OCI-LY7 (cell line): ENCODE results near the gene SLMAP. TPM values are rescaled to one million over a fixed set of nuclear protein-coding genes. Genes with fewer than 3 reads are reported as not detected.

ENCODE experiments used
- BruUV-seq: library from RNA; stranded (reverse); fragments of 400-500 nt; replicated peaks from 2 replicates; lab custom pipeline; 2021; lab: Mats Ljungman, UMichigan
- CTCF ChIA-PET: fragments of 300-600 bp; sonication (Branson Sonifier 250); formaldehyde crosslinking; loops from one replicate; lab custom pipeline; 2022; ENCODE audit warnings: antibody characterized with exemption; ENCODE audit not compliant: unreplicated experiment; lab: Charles Lee
- POLR2A ChIA-PET: fragments of 300-600 bp; sonication (Branson Sonifier 250); formaldehyde crosslinking; loops from one replicate; lab custom pipeline; 2022; ENCODE audit warnings: antibody characterized with exemption; lab: Charles Lee
- DNase-seq: peaks from one replicate; pipeline ENCODE4 v3.0.0-alpha.2; 2015; ENCODE audit warnings: low spot score
- H2AFZ ChIP-seq: fragments of 200-600 bp; sonication (generic), shearing (Covaris generic); 2 replicates; pipeline ENCODE4 v1.6.1; 2014; ENCODE audit warnings: mild to moderate bottlenecking, antibody characterized with exemption, low read length, moderate library complexity
- H3K27ac ChIP-seq: fragments of 200-600 bp; sonication (generic); 2 replicates; pipeline ENCODE4 v1.5.1; 2014; ENCODE audit warnings: mixed run types, low read depth, mild to moderate bottlenecking, moderate library complexity, low read length, inconsistent platforms; ENCODE audit not compliant: poor library complexity, severe bottlenecking
- H3K36me3 ChIP-seq: fragments of 200-600 bp; sonication (generic); 2 replicates; pipeline ENCODE4 v1.6.1; 2014; ENCODE audit warnings: mild to moderate bottlenecking, antibody characterized with exemption, low read length, moderate library complexity, mixed read lengths; ENCODE audit not compliant: insufficient read depth
- H3K4me1 ChIP-seq: fragments of 200-600 bp; sonication (generic); 2 replicates; pipeline ENCODE4 v1.5.1; 2014; ENCODE audit warnings: mild to moderate bottlenecking, low read length; ENCODE audit not compliant: insufficient read depth, poor library complexity, severe bottlenecking
- H3K4me2 ChIP-seq: fragments of 200-600 bp; sonication (generic); 2 replicates; pipeline ENCODE4 v1.6.1; 2014; ENCODE audit warnings: mild to moderate bottlenecking, low read length
- H3K4me3 ChIP-seq: fragments of 200-600 bp; sonication (generic); 2 replicates; pipeline ENCODE4 v1.5.1; 2014; ENCODE audit warnings: mild to moderate bottlenecking, low read depth, low read length; ENCODE audit not compliant: poor library complexity, severe bottlenecking
- H3K79me2 ChIP-seq: fragments of 200-600 bp; sonication (generic); 2 replicates; pipeline ENCODE4 v1.6.1; 2016; ENCODE audit warnings: low read depth, mild to moderate bottlenecking, low read length, moderate library complexity, mixed read lengths; ENCODE audit not compliant: insufficient read depth
- H3K9me2 ChIP-seq: fragments of 200-600 bp; sonication (generic); 2 replicates; pipeline ENCODE4 v1.6.1; 2016; ENCODE audit warnings: mild to moderate bottlenecking, low read length, mixed read lengths; ENCODE audit not compliant: insufficient read depth
- H3K9me3 ChIP-seq: fragments of 200-600 bp; sonication (generic); 2 replicates; pipeline ENCODE4 v1.6.1; 2014; ENCODE audit warnings: mild to moderate bottlenecking, mixed run types, low read length, mixed read lengths
- H4K20me1 ChIP-seq: fragments of 200-600 bp; sonication (generic); 2 replicates; pipeline ENCODE4 v1.6.1; 2014; ENCODE audit warnings: mild to moderate bottlenecking, antibody characterized with exemption, low read length, moderate library complexity, mixed read lengths; ENCODE audit not compliant: insufficient read depth
- CTCF ChIP-seq: fragments of 200-600 bp; sonication (generic); conservative IDR thresholded peaks from 2 replicates; pipeline ENCODE4 v1.5.1; 2014; ENCODE audit warnings: mild to moderate bottlenecking, antibody characterized with exemption, low read length, moderate library complexity, mixed read lengths
- EZH2phosphoT487 ChIP-seq: fragments of 200-600 bp; sonication (generic); IDR thresholded peaks from 2 replicates; pipeline ENCODE4 v1.6.1; 2018; ENCODE audit warnings: low read depth, borderline replicate concordance, mild to moderate bottlenecking, mixed run types, antibody characterized with exemption, low read length, moderate library complexity, mixed read lengths
- intact Hi-C: fragments of 100-400 bp; cut with micrococcal nuclease; formaldehyde crosslinking; loops from one replicate; pipeline ENCODE4 v1.10.0; 2022; ENCODE audit not compliant: unreplicated experiment
- total RNA-seq, 2 experiments: library from RNA; depleted of rRNA in 1 of 2; stranded (reverse); fragments of >200 nt in 1 of 2; shearing (Covaris generic) in 1 of 2; gene quantifications; 2 replicates each; pipeline ENCODE4 v1.2.3, GENCODE V29; 2014 to 2022

The SLMAP gene
- total RNA-seq, 2 experiments from 2014 or later = 41.6 to 68.4 TPM

GRCh38 chr3:57956119-57956832, 200.2 kb downstream of the SLMAP start:
- no peak overlapping the region for H3K4me2 ChIP-seq
- no TSS peak for BruUV-seq
- H3K9me2 ChIP-seq = no peaks in the 10 kb centered on the region
- H2AFZ ChIP-seq = no peak overlapping the region
- no peak overlapping the region for H3K4me3 ChIP-seq
- TF ChIP-seq CTCF (no peak), EZH2phosphoT487 (no peak)
- no peak for DNase-seq
- intact Hi-C loops = no loop called here
- no peak overlapping the region for H3K27ac ChIP-seq
- H4K20me1 ChIP-seq = no peaks in the 10 kb centered on the region
- ChIA-PET POLR2A (interaction anchor here (0.5 to 1.1 kb wide), 3 partner anchors 14 to 201 kb away, joined by 3 read pairs; no protein-coding TSS in a partner anchor), CTCF (no interaction called here)
- H3K79me2 ChIP-seq = no peaks in the 10 kb centered on the region
- peaks cover 14% of the 10 kb centered on the region for H3K4me1 ChIP-seq
- H3K36me3 ChIP-seq = no peaks in the 10 kb centered on the region
- H3K9me3 ChIP-seq = no peaks in the 10 kb centered on the region

GRCh38 chr3:57956833-57957174, 200.7 kb downstream of the SLMAP start:
- TF ChIP-seq EZH2phosphoT487 (no peak), CTCF (no peak)
- no peak for DNase-seq
- Histone ChIP-seq H3K4me2 (no peak overlapping the region), H3K79me2 (no peaks in the 10 kb centered on the region), H3K9me3 (no peaks in the 10 kb centered on the region), H3K27ac (no peak overlapping the region), H4K20me1 (no peaks in the 10 kb centered on the region), H3K9me2 (no peaks in the 10 kb centered on the region), H3K36me3 (no peaks in the 10 kb centered on the region), H3K4me3 (no peak overlapping the region), H3K4me1 (peaks cover 14% of the 10 kb centered on the region), H2AFZ (no peak overlapping the region)
- ChIA-PET CTCF (no interaction called here), POLR2A (interaction anchor here (0.5 to 1.1 kb wide), 3 partner anchors 14 to 201 kb away, joined by 3 read pairs; no protein-coding TSS in a partner anchor)
- intact Hi-C loops = no loop called here
- BruUV-seq = no TSS peak

GRCh38 chr3:57957824-57958223, 201.7 kb downstream of the SLMAP start:
- Histone ChIP-seq H3K79me2 (no peaks in the 10 kb centered on the region), H3K27ac (no peak overlapping the region), H3K4me3 (no peak overlapping the region), H3K9me3 (no peaks in the 10 kb centered on the region), H2AFZ (no peak overlapping the region), H3K4me2 (no peak overlapping the region), H3K4me1 (peaks cover 14% of the 10 kb centered on the region), H4K20me1 (no peaks in the 10 kb centered on the region), H3K9me2 (no peaks in the 10 kb centered on the region), H3K36me3 (no peaks in the 10 kb centered on the region)
- POLR2A ChIA-PET = interaction anchor here (0.7 kb wide), 1 partner anchor 17 kb away, joined by 3 read pairs; no protein-coding TSS in a partner anchor
- CTCF ChIA-PET = no interaction called here
- no peak for DNase-seq
- no TSS peak for BruUV-seq
- no peak for TF ChIP-seq CTCF
- intact Hi-C loops = no loop called here
